Nephron (organoid): Measurements from ENCODE around the gene ABCA6.

Source experiments
- H3K27ac Mint-ChIP-seq, 3 experiments: 2 replicates each; pipeline ENCODE4 v1.8.0; 2020; ENCODE audit warnings: mixed read lengths in 3 of 3, mild to moderate bottlenecking in 2 of 3, moderate library complexity in 1 of 3
- H3K27me3 Mint-ChIP-seq: 2 replicates; pipeline ENCODE4 v1.8.0; 2021; ENCODE audit warnings: low read depth, mild to moderate bottlenecking, moderate library complexity, mixed read lengths
- H3K36me3 Mint-ChIP-seq: 2 replicates; pipeline ENCODE4 v1.8.0; 2020; ENCODE audit warnings: low read depth, mixed read lengths
- H3K4me1 Mint-ChIP-seq: 2 replicates; pipeline ENCODE4 v1.8.0; 2020; ENCODE audit warnings: mixed read lengths
- H3K4me3 Mint-ChIP-seq, 3 experiments: 2 replicates each; pipeline ENCODE4 v1.8.0; 2020; ENCODE audit warnings: mild to moderate bottlenecking in 3 of 3, mixed read lengths in 3 of 3, moderate library complexity in 2 of 3
- H3K9me3 Mint-ChIP-seq: 2 replicates; pipeline ENCODE4 v1.8.0; 2020; ENCODE audit warnings: mixed read lengths
- CTCF ChIP-seq, 3 experiments: fragments of 200-600 bp; sonication (generic); IDR thresholded peaks; one replicate each; pipeline ENCODE4 v1.5.0; 2021; ENCODE audit warnings: antibody characterized with exemption in 3 of 3; ENCODE audit not compliant: unreplicated experiment in 3 of 3

The ABCA6 gene

GRCh38 chr17:69047368-69048263 lies 94.1 kb downstream of the ABCA6 start:
- no peak for TF ChIP-seq CTCF (IDR thresholded peaks at IDR 0.05; ENCODE audit: unreplicated experiment in 3 of 3)
- Mint-ChIP-seq H3K27ac (peak overlapping the region; percentile 85 to 96 (median 94)), H3K27me3 (no peaks in the 10 kb centered on the region), H3K4me1 (peaks cover 24% of the 10 kb centered on the region), H3K9me3 (peaks cover 11% of the 10 kb centered on the region), H3K4me3 (no peak overlapping the region), H3K36me3 (peaks cover 14% of the 10 kb centered on the region)

- TF ChIP-seq CTCF (IDR thresholded peaks at IDR 0.05; ENCODE audit: unreplicated experiment in 3 of 3) = no peak
- H3K4me1 Mint-ChIP-seq = peaks cover 19% of the 10 kb centered on the region
- H3K27ac Mint-ChIP-seq = peak overlapping the region; percentile 56 to 78 (median 73)
- peaks cover 12% of the 10 kb centered on the region for H3K36me3 Mint-ChIP-seq
- peaks cover 4% of the 10 kb centered on the region for H3K9me3 Mint-ChIP-seq
- no peak overlapping the region for H3K4me3 Mint-ChIP-seq
- H3K27me3 Mint-ChIP-seq = no peaks in the 10 kb centered on the region
Measured at GRCh38 chr17:69046121-69046807, 95.4 kb downstream of the ABCA6 start.

- Mint-ChIP-seq H3K36me3 (peaks cover 9% of the 10 kb centered on the region), H3K27ac (peak overlapping the region; percentile 48 to 82 (median 60)), H3K9me3 (no peaks in the 10 kb centered on the region), H3K4me1 (peaks cover 13% of the 10 kb centered on the region), H3K27me3 (no peaks in the 10 kb centered on the region), H3K4me3 (no peak overlapping the region)
- no peak for TF ChIP-seq CTCF (IDR thresholded peaks at IDR 0.05; ENCODE audit: unreplicated experiment in 3 of 3)
Measured at GRCh38 chr17:69045646-69046045, 96.0 kb downstream of the ABCA6 start.

- Mint-ChIP-seq H3K27me3 (no peaks in the 10 kb centered on the region), H3K9me3 (peaks cover 4% of the 10 kb centered on the region), H3K36me3 (peaks cover 9% of the 10 kb centered on the region), H3K4me1 (peaks cover 10% of the 10 kb centered on the region), H3K27ac (no peak overlapping the region), H3K4me3 (no peak overlapping the region)
- no peak for TF ChIP-seq CTCF (IDR thresholded peaks at IDR 0.05; ENCODE audit: unreplicated experiment in 3 of 3)
Measured at GRCh38 chr17:69044371-69044770, 97.3 kb downstream of the ABCA6 start.

GRCh38 chr17:69043098-69043734 lies 98.5 kb downstream of the ABCA6 start:
- H3K27ac Mint-ChIP-seq = no peak overlapping the region
- H3K4me1 Mint-ChIP-seq = peaks cover 10% of the 10 kb centered on the region
- TF ChIP-seq CTCF (IDR thresholded peaks at IDR 0.05; ENCODE audit: unreplicated experiment in 3 of 3) = no peak

More at GRCh38 chr17:69043098-69043734, 98.5 kb downstream of the ABCA6 start:
- Mint-ChIP-seq H3K9me3 (peaks cover 12% of the 10 kb centered on the region), H3K36me3 (peaks cover 10% of the 10 kb centered on the region), H3K4me3 (no peak overlapping the region), H3K27me3 (no peaks in the 10 kb centered on the region)
